ENCODE results near the gene TTC39B. TPM values are rescaled to one million over a fixed set of nuclear protein-coding genes. Genes with fewer than 3 reads are reported as not detected.

TTC39B gene
- total RNA-seq, 2 donors from 2014 or later, result 5.3 to 6.0 TPM

GRCh38 chr9:15244001-15244441 lies 63.0 kb downstream of the TTC39B start:
- Histone ChIP-seq H3K27me3 (no peaks in the 10 kb centered on the region), H3K36me3 (replicated peaks in 1 of 2; ENCODE audit: insufficient read depth in 1 of 2, low read depth in 2 of 2) (no peaks in the 10 kb centered on the region), H3K4me3 (no peak overlapping the region), H3K27ac (no peak overlapping the region), H3K9me3 (no peaks in the 10 kb centered on the region), H3K4me1 (peaks cover 8% of the 10 kb centered on the region)
- ATAC-seq, result no peak
- no peak for TF ChIP-seq POLR2A (IDR thresholded peaks at IDR 0.05)
- no peak for TF ChIP-seq CTCF (IDR thresholded peaks at IDR 0.05)
- intact Hi-C loops (cut with DNase I), result no loop called here
- 85 to 95% methylated on average over 4 of the region's 4 CpGs for WGBS, 2 donors
- no peak for DNase-seq

GRCh38 chr9:15243081-15243480 lies 63.9 kb downstream of the TTC39B start:
- Histone ChIP-seq H3K4me1 (peaks cover 8% of the 10 kb centered on the region), H3K27me3 (no peaks in the 10 kb centered on the region), H3K9me3 (no peaks in the 10 kb centered on the region), H3K27ac (no peak overlapping the region), H3K36me3 (replicated peaks in 1 of 2; ENCODE audit: insufficient read depth in 1 of 2, low read depth in 2 of 2) (no peaks in the 10 kb centered on the region), H3K4me3 (no peak overlapping the region)
- ATAC-seq (no peak), DNase-seq (no peak)
- whole genome bisulfite sequencing, 2 donors, result 88 to 92% methylated on average over 1 of the region's 1 CpG
- no peak for TF ChIP-seq CTCF (IDR thresholded peaks at IDR 0.05)
- TF ChIP-seq POLR2A (IDR thresholded peaks at IDR 0.05), result no peak
- intact Hi-C loops (cut with DNase I), result no loop called here

- no peaks in the 10 kb centered on the region for H3K9me3 ChIP-seq
- H3K36me3 ChIP-seq (replicated peaks in 1 of 2; ENCODE audit: insufficient read depth in 1 of 2, low read depth in 2 of 2), result no peaks in the 10 kb centered on the region
- 89 to 91% methylated on average over 4 of the region's 4 CpGs for WGBS, 2 donors
- H3K4me1 ChIP-seq, result peaks cover 8% of the 10 kb centered on the region
- H3K27me3 ChIP-seq, result no peaks in the 10 kb centered on the region
- ATAC-seq (no peak), DNase-seq (no peak)
- no peak overlapping the region for H3K27ac ChIP-seq
- intact Hi-C loops (cut with DNase I), result no loop called here
- H3K4me3 ChIP-seq, result no peak overlapping the region
- TF ChIP-seq POLR2A (IDR thresholded peaks at IDR 0.05) (no peak), CTCF (IDR thresholded peaks at IDR 0.05) (no peak)
These were observed 66.1 kb downstream of the TTC39B start for GRCh38 chr9:15240927-15241326.

- H3K36me3 ChIP-seq (replicated peaks in 1 of 2; ENCODE audit: insufficient read depth in 1 of 2, low read depth in 2 of 2), result no peaks in the 10 kb centered on the region
- no peak for TF ChIP-seq CTCF (IDR thresholded peaks at IDR 0.05)
- TF ChIP-seq POLR2A (IDR thresholded peaks at IDR 0.05), result no peak
- no peak overlapping the region for H3K4me3 ChIP-seq
- 90 to 92% methylated on average over 2 of the region's 2 CpGs for WGBS, 2 donors
- H3K27me3 ChIP-seq, result no peaks in the 10 kb centered on the region
- DNase-seq (no peak), ATAC-seq (no peak)
- intact Hi-C loops (cut with DNase I), result no loop called here
- H3K9me3 ChIP-seq, result no peaks in the 10 kb centered on the region
- H3K4me1 ChIP-seq, result peaks cover 8% of the 10 kb centered on the region
- H3K27ac ChIP-seq, result no peak overlapping the region
These were observed 67.2 kb downstream of the TTC39B start for GRCh38 chr9:15239816-15240215.

GRCh38 chr9:15238646-15239045 lies 68.4 kb downstream of the TTC39B start:
- Histone ChIP-seq H3K4me3 (no peak overlapping the region), H3K27ac (no peak overlapping the region), H3K27me3 (no peaks in the 10 kb centered on the region), H3K9me3 (no peaks in the 10 kb centered on the region), H3K4me1 (peaks cover 1% of the 10 kb centered on the region), H3K36me3 (replicated peaks in 1 of 2; ENCODE audit: insufficient read depth in 1 of 2, low read depth in 2 of 2) (no peaks in the 10 kb centered on the region)
- TF ChIP-seq CTCF (IDR thresholded peaks at IDR 0.05) (no peak), POLR2A (IDR thresholded peaks at IDR 0.05) (no peak)
- ATAC-seq (no peak), DNase-seq (no peak)
- 91 to 95% methylated on average over 5 of the region's 5 CpGs for WGBS, 2 donors
- intact Hi-C loops (cut with DNase I), result no loop called here
